Fibroblast of lung (primary cell): Measurements from ENCODE around the gene NMNAT2. TPM values are rescaled to one million over a fixed set of nuclear protein-coding genes. Genes with fewer than 3 reads are reported as not detected.

ENCODE experiments used
- DNase-seq, 2 donors: peaks; one replicate each; pipeline versions ENCODE4 v3.0.0 to v3.0.0-alpha.2; 2010; ENCODE audit warnings: low read depth in 2 of 2
- H2AFZ ChIP-seq: 2 replicates; pipeline ENCODE4 v1.5.1; 2012; ENCODE audit warnings: low read length, control low read depth, inconsistent platforms
- H3K27ac ChIP-seq: 2 replicates; pipeline ENCODE4 v1.5.1; 2011; ENCODE audit warnings: low read length, control low read depth; ENCODE audit not compliant: insufficient read depth
- H3K27me3 ChIP-seq: 2 replicates; pipeline ENCODE4 v1.5.1; 2011; ENCODE audit warnings: mild to moderate bottlenecking, low read length; ENCODE audit not compliant: control insufficient read depth, insufficient read depth
- H3K36me3 ChIP-seq: 2 replicates; pipeline ENCODE4 v1.5.1; 2011; ENCODE audit warnings: low read length; ENCODE audit not compliant: control insufficient read depth, insufficient read depth
- H3K4me1 ChIP-seq: 2 replicates; pipeline ENCODE4 v1.5.1; 2011; ENCODE audit warnings: low read length; ENCODE audit not compliant: control insufficient read depth, insufficient read depth; ENCODE audit errors: extremely low read depth
- H3K4me2 ChIP-seq: 2 replicates; pipeline ENCODE4 v1.5.1; 2011; ENCODE audit warnings: low read length, control low read depth; ENCODE audit not compliant: insufficient read depth; ENCODE audit errors: extremely low read depth
- H3K4me3 ChIP-seq, 4 experiments: fragments of 200-600 bp in 1 of 4; sonication (generic) in 1 of 4; replicated peaks in 1 of 4; 2 replicates each; pipeline ENCODE4 v1.5.1; 2011 to 2016; ENCODE audit warnings: low read length in 4 of 4, low read depth in 3 of 4, mild to moderate bottlenecking in 3 of 4, control low read depth in 2 of 4, inconsistent platforms in 1 of 4, mixed read lengths in 1 of 4; ENCODE audit not compliant: insufficient read depth in 1 of 4; ENCODE audit errors: control extremely low read depth in 1 of 4
- H3K79me2 ChIP-seq: 2 replicates; pipeline ENCODE4 v1.5.1; 2012; ENCODE audit warnings: mild to moderate bottlenecking, low read length, inconsistent platforms; ENCODE audit not compliant: control insufficient read depth, insufficient read depth
- H3K9ac ChIP-seq: 2 replicates; pipeline ENCODE4 v1.5.1; 2011; ENCODE audit warnings: mild to moderate bottlenecking, low read length, control low read depth; ENCODE audit not compliant: insufficient read depth
- H3K9me3 ChIP-seq: 2 replicates; pipeline ENCODE4 v1.5.1; 2012; ENCODE audit warnings: low read depth, low read length; ENCODE audit not compliant: control insufficient read depth, insufficient read depth
- H4K20me1 ChIP-seq: 2 replicates; pipeline ENCODE4 v1.5.1; 2011; ENCODE audit warnings: low read length; ENCODE audit not compliant: control insufficient read depth, insufficient read depth; ENCODE audit errors: extremely low read depth
- CTCF ChIP-seq, 2 donors: IDR thresholded peaks in 1 of 2; conservative IDR thresholded peaks in 1 of 2; 1 replicate in 1 of 2; 2 replicates in 1 of 2; pipeline ENCODE4 v1.5.1; 2011 to 2012; ENCODE audit warnings: low read length in 2 of 2, control low read depth in 1 of 2, inconsistent platforms in 1 of 2, low read depth in 1 of 2, mild to moderate bottlenecking in 1 of 2
- EZH2 ChIP-seq: IDR thresholded peaks from 2 replicates; pipeline ENCODE4 v1.5.1; 2012; ENCODE audit warnings: low read length, control low read depth, mild to moderate bottlenecking; ENCODE audit errors: missing control alignments
- polyA plus RNA-seq, 2 donors: library from polyadenylated mRNA; depleted of rRNA in 1 of 2; stranded (reverse) in 1 of 2; unstranded in 1 of 2; fragments of >200 nt; gene quantifications; 2 replicates each; pipeline ENCODE4 v1.2.1, GENCODE V29; 2011 to 2012; ENCODE audit warnings: missing spikeins in 1 of 2
- total RNA-seq: library from RNA; depleted of rRNA; stranded (reverse); fragments of >200 nt; gene quantifications from 2 replicates; pipeline ENCODE4 v1.2.1, GENCODE V29; 2014

NMNAT2 gene
- total and polyA plus RNA-seq, 2 donors (not counting 1 experiment from before 2014, with no cell fraction given) = under 0.01 to 0.61 TPM

GRCh38 chr1:183346276-183346732 lies 71.9 kb downstream of the NMNAT2 start:
- H3K27ac ChIP-seq = no peak overlapping the region
- no peak overlapping the region for H3K4me2 ChIP-seq
- DNase-seq = no peak
- no peak overlapping the region for H3K4me3 ChIP-seq
- H3K9ac ChIP-seq = no peak overlapping the region
- no peak overlapping the region for H2AFZ ChIP-seq
- H4K20me1 ChIP-seq = no peaks in the 10 kb centered on the region
- H3K36me3 ChIP-seq = no peaks in the 10 kb centered on the region
- peaks cover 28% of the 10 kb centered on the region for H3K27me3 ChIP-seq
- no peaks in the 10 kb centered on the region for H3K9me3 ChIP-seq
- H3K4me1 ChIP-seq = no peaks in the 10 kb centered on the region
- no peaks in the 10 kb centered on the region for H3K79me2 ChIP-seq
- TF ChIP-seq EZH2 (no peak), CTCF (conservative IDR thresholded peaks at IDR 0.05 in 1 of 2, IDR thresholded peaks at IDR 0.05 in 1 of 2; ENCODE audit: low read depth in 1 of 2, low read length in 2 of 2) (no peak)

- Histone ChIP-seq H3K4me3 (no peak overlapping the region), H3K9me3 (no peaks in the 10 kb centered on the region), H2AFZ (no peak overlapping the region), H3K36me3 (no peaks in the 10 kb centered on the region), H3K9ac (no peak overlapping the region), H3K27me3 (peaks cover 5% of the 10 kb centered on the region), H4K20me1 (no peaks in the 10 kb centered on the region), H3K27ac (no peak overlapping the region), H3K79me2 (no peaks in the 10 kb centered on the region), H3K4me1 (no peaks in the 10 kb centered on the region), H3K4me2 (no peak overlapping the region)
- DNase-seq = peak in 1 of 2 donors; percentile 55
- TF ChIP-seq EZH2 = no peak
- TF ChIP-seq CTCF (conservative IDR thresholded peaks at IDR 0.05 in 1 of 2, IDR thresholded peaks at IDR 0.05 in 1 of 2; ENCODE audit: low read depth in 1 of 2, low read length in 2 of 2) = no peak
Observed at GRCh38 chr1:183339556-183340167, 78.5 kb downstream of the NMNAT2 start.

- Histone ChIP-seq H3K9me3 (no peaks in the 10 kb centered on the region), H3K27me3 (peaks cover 38% of the 10 kb centered on the region), H3K9ac (no peak overlapping the region), H3K79me2 (no peaks in the 10 kb centered on the region), H3K4me1 (no peaks in the 10 kb centered on the region), H3K36me3 (no peaks in the 10 kb centered on the region), H2AFZ (no peak overlapping the region), H3K4me3 (no peak overlapping the region), H4K20me1 (no peaks in the 10 kb centered on the region), H3K27ac (no peak overlapping the region), H3K4me2 (no peak overlapping the region)
- DNase-seq = peak in 1 of 2 donors; percentile 11
- no peak for TF ChIP-seq CTCF (conservative IDR thresholded peaks at IDR 0.05 in 1 of 2, IDR thresholded peaks at IDR 0.05 in 1 of 2; ENCODE audit: low read depth in 1 of 2, low read length in 2 of 2)
- no peak for TF ChIP-seq EZH2
Observed at GRCh38 chr1:183331091-183331742, 87.0 kb downstream of the NMNAT2 start.
